ENCODE measurements around the gene TBC1D22B.

DNA sequence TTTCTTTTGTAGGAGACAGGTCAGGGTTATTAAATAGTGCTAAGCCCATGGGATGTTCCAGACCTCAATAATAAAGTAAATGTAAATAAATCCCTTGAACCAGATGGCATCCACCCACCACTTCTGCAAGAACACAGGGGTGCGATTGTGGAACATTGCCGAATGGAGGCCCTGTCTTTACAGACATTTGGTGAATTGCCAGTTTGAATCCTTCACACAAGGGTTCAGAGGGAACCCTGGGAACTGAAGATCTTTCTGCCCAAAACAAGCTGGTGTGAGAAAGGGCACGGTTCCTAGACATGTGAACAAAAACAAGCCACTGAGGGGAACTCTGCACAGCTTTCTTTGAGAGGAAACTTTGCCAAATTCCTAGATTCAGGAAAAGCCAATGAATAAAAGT is 66.0 kb downstream of the TBC1D22B start:
- TF ChIP-seq FOXK1 (CRISPR knock-in tag; IDR thresholded peaks at IDR 0.05; ENCODE audit: borderline replicate concordance) (no peak), SMARCC2 (IDR thresholded peaks at IDR 0.05; ENCODE audit: low read depth) (no peak), BACH1 (tag; IDR thresholded peaks at IDR 0.05) (no peak), EGR1 (conservative IDR thresholded peaks at IDR 0.05) (no peak), ZNF232 (CRISPR knock-in tag; IDR thresholded peaks at IDR 0.05) (no peak), ZNF77 (CRISPR knock-in tag; IDR thresholded peaks at IDR 0.05) (no peak), SMC3 (conservative IDR thresholded peaks at IDR 0.05; ENCODE audit: insufficient read depth, low read depth, low read length) (no peak), MEF2A (IDR thresholded peaks at IDR 0.05; ENCODE audit: control insufficient read depth, low read depth, low read length) (no peak), KAT2B (IDR thresholded peaks at IDR 0.05; ENCODE audit: low read depth, low read length) (no peak), FOSL1 (tag; conservative IDR thresholded peaks at IDR 0.05) (no peak)
- TF ChIP-seq, protein P1, sequence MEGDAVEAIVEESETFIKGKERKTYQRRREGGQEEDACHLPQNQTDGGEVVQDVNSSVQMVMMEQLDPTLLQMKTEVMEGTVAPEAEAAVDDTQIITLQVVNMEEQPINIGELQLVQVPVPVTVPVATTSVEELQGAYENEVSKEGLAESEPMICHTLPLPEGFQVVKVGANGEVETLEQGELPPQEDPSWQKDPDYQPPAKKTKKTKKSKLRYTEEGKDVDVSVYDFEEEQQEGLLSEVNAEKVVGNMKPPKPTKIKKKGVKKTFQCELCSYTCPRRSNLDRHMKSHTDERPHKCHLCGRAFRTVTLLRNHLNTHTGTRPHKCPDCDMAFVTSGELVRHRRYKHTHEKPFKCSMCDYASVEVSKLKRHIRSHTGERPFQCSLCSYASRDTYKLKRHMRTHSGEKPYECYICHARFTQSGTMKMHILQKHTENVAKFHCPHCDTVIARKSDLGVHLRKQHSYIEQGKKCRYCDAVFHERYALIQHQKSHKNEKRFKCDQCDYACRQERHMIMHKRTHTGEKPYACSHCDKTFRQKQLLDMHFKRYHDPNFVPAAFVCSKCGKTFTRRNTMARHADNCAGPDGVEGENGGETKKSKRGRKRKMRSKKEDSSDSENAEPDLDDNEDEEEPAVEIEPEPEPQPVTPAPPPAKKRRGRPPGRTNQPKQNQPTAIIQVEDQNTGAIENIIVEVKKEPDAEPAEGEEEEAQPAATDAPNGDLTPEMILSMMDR (IDR thresholded peaks at IDR 0.05 in 2 of 3, conservative IDR thresholded peaks at IDR 0.05 in 1 of 3; ENCODE audit: insufficient read depth in 2 of 3, low read depth in 1 of 3, low read length in 3 of 3), result no peak
- TF ChIP-seq, protein P2, sequence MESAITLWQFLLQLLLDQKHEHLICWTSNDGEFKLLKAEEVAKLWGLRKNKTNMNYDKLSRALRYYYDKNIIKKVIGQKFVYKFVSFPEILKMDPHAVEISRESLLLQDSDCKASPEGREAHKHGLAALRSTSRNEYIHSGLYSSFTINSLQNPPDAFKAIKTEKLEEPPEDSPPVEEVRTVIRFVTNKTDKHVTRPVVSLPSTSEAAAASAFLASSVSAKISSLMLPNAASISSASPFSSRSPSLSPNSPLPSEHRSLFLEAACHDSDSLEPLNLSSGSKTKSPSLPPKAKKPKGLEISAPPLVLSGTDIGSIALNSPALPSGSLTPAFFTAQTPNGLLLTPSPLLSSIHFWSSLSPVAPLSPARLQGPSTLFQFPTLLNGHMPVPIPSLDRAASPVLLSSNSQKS (CRISPR knock-in tag; IDR thresholded peaks at IDR 0.05), result no peak
- TF ChIP-seq, protein P3, sequence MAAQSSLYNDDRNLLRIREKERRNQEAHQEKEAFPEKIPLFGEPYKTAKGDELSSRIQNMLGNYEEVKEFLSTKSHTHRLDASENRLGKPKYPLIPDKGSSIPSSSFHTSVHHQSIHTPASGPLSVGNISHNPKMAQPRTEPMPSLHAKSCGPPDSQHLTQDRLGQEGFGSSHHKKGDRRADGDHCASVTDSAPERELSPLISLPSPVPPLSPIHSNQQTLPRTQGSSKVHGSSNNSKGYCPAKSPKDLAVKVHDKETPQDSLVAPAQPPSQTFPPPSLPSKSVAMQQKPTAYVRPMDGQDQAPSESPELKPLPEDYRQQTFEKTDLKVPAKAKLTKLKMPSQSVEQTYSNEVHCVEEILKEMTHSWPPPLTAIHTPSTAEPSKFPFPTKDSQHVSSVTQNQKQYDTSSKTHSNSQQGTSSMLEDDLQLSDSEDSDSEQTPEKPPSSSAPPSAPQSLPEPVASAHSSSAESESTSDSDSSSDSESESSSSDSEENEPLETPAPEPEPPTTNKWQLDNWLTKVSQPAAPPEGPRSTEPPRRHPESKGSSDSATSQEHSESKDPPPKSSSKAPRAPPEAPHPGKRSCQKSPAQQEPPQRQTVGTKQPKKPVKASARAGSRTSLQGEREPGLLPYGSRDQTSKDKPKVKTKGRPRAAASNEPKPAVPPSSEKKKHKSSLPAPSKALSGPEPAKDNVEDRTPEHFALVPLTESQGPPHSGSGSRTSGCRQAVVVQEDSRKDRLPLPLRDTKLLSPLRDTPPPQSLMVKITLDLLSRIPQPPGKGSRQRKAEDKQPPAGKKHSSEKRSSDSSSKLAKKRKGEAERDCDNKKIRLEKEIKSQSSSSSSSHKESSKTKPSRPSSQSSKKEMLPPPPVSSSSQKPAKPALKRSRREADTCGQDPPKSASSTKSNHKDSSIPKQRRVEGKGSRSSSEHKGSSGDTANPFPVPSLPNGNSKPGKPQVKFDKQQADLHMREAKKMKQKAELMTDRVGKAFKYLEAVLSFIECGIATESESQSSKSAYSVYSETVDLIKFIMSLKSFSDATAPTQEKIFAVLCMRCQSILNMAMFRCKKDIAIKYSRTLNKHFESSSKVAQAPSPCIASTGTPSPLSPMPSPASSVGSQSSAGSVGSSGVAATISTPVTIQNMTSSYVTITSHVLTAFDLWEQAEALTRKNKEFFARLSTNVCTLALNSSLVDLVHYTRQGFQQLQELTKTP (IDR thresholded peaks at IDR 0.05; ENCODE audit: low read depth in 1 of 2, partially characterized antibody in 2 of 2), result no peak
- TF ChIP-seq, protein P4, sequence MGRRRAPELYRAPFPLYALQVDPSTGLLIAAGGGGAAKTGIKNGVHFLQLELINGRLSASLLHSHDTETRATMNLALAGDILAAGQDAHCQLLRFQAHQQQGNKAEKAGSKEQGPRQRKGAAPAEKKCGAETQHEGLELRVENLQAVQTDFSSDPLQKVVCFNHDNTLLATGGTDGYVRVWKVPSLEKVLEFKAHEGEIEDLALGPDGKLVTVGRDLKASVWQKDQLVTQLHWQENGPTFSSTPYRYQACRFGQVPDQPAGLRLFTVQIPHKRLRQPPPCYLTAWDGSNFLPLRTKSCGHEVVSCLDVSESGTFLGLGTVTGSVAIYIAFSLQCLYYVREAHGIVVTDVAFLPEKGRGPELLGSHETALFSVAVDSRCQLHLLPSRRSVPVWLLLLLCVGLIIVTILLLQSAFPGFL (CRISPR knock-in tag; IDR thresholded peaks at IDR 0.05), result no peak
